Measurements from ENCODE around the gene PRKN.

- TF ChIP-seq POLR2A (IDR thresholded peaks at IDR 0.05; ENCODE audit: low read depth, low read length) (no peak), CTCF (IDR thresholded peaks at IDR 0.05; ENCODE audit: extremely low read depth in 1 of 2, insufficient read depth in 1 of 2, low read depth in 1 of 2, low read length in 2 of 2) (no peak), EZH2 (IDR thresholded peaks at IDR 0.05; ENCODE audit: borderline replicate concordance, low read depth, low read length, severe bottlenecking) (no peak), POLR2AphosphoS5 (IDR thresholded peaks at IDR 0.05; ENCODE audit: insufficient read depth, low read depth, low read length) (no peak), MYC (IDR thresholded peaks at IDR 0.05; ENCODE audit: low read depth, low read length) (no peak), FOS (IDR thresholded peaks at IDR 0.05; ENCODE audit: borderline replicate concordance, insufficient read depth, low read length) (no peak)
- TF ChIP-seq, protein P1, sequence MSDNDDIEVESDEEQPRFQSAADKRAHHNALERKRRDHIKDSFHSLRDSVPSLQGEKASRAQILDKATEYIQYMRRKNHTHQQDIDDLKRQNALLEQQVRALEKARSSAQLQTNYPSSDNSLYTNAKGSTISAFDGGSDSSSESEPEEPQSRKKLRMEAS (IDR thresholded peaks at IDR 0.05; ENCODE audit: insufficient read depth, insufficient read length): no peak
Observed at GRCh38 chr6:161522276-161522675, 1205.3 kb downstream of the PRKN start.

Data from endothelial cell of umbilical vein (primary cell).